ENCODE results near the gene AP3B1.
"Not testable (repeated sequence)": the region's sequence is repeated elsewhere in the genome, so short reads cannot be mapped to it uniquely, and the experiment has no call there.

Gene AP3B1

GRCh38 chr5:78065663-78066062, 228.8 kb downstream of the AP3B1 start:
- no peak for DNase-seq (ENCODE audit: low read depth in 2 of 2)

GRCh38 chr5:78064941-78065472, 229.5 kb downstream of the AP3B1 start:
- DNase-seq (ENCODE audit: low read depth in 2 of 2), result no peak

GRCh38 chr5:78063495-78063894, 231.0 kb downstream of the AP3B1 start:
- no peak for DNase-seq (ENCODE audit: low read depth in 2 of 2)

DNA sequence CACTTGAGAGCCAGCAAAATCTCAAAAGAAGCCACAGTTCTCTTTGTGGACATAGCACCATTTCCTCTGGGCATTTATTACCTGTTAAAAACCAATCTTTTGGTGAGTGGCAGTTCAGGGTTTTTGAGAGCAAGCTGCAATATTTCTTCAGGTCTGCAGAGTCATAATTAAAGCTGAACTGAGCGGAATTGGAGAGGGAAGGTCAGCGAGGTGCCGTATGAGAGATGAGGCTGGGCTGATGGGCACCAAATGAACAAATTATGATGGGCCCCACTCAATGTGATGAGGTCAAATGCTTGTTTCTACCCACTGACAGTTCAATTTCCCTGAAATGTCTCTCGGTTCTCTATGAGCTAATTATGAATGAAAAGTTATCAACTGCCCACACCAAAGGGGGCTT, 231.9 kb downstream of the AP3B1 start:
- DNase-seq (ENCODE audit: low read depth in 2 of 2), result no peak

DNA sequence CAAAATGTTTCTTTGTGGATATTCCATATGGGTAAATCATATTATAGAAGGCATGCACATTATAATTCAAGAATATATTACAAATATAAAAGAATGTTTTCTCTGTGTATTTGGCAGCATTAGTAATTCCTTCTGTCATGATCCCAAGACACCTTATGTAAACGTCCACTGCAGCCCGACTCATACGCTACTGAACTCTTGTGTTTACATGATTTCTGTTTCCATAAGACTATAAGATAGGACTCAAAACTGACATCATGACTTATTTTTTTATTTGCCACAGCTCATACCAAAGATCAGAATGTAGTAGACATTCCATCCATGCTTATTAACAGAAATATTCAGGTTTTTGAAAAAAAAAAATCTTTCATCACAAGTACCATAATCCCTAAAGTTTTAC, 234.1 kb downstream of the AP3B1 start:
- DNase-seq (ENCODE audit: low read depth in 2 of 2), result no peak

DNA sequence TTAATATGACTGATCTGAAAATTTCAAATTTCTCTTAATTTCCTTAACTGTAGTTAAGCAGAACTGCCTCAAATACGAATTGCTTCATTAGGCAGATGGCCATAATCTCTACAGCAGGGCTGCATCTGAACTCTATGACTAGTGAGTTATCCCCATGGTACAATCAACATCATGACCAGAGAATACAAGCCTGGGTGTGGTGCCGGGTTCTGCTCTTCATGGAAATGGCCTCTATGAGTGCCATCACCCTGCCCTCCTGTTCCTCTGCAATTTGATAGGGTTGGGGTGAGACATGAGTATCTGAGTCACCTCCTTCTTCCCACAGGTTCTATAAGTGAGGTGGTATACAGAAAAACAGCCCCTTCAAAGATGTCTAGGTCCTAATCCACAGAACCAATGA, 235.9 kb downstream of the AP3B1 start:
- no peak for DNase-seq (ENCODE audit: low read depth in 2 of 2)

DNA sequence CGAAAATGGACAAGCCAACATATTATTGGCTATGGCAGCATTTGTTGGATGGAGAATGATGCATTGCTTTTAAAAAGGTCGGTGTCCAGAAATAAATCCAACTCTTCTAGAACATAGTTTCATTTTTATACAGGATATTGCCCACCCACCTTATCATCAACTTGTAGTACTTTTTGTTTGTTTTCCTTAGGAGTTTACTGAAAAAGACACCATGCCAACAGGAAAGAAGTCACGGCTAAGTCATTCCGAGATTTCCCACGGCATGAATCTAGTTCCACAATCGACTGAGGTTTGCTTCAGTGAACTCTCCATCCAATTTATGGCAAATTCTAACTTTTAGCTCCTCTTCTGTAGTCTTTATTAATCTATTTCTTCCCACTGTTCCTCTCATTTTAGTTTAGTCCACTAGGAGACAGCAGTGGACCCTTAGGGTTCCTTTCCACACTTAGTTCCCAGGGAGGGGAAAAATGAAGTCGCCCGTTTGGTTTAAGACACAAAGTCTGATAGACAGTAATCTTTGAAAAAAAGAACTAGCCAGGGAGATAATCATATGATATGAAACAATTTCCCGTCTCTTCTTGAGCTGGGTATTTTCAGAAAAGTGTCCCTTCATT, 237.5 kb downstream of the AP3B1 start:
- DNase-seq (ENCODE audit: low read depth in 2 of 2), result no peak

DNA sequence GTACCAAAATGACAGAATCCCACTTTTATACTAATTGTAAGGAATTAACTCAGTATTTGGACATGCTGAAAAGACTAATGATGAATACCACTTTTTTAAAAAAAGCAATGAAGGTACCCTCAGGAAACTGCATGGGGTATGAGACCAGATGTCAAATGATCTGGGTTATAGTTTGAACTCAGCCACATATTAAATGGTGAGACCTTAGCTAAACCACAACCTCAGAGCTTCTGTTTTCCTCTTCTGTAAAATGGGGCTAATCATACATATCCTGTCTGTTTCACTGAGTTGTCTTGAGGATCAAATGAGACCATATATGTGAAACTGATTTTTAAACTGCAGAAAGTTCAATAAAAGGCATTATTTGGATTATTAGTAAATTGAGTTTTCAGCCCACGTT, 238.4 kb downstream of the AP3B1 start:
- DNase-seq (ENCODE audit: low read depth in 2 of 2), result no peak

DNA sequence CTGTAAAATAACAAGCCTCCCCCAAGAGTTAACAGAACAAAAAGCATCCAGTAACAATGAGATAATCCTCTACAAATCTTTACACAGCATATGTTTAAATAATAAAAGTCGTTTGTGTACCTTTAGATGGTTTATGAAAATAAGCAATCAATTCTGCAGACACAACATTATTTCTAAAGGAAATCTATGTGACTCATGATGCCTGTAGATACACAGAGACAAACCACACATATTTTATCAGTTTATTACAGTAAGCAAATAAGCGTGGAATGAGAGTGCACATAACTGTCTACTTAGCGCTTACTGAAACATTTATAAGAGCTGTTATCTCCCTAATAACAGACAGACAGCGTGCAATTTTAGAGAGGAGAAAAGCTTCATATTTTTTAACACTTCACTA, 243.6 kb downstream of the AP3B1 start:
- no peak for DNase-seq (ENCODE audit: low read depth in 2 of 2)

- not testable (repeated sequence) for DNase-seq (ENCODE audit: low read depth in 2 of 2)
Observed at GRCh38 chr5:78046823-78047222, 247.7 kb downstream of the AP3B1 start.

- no peak for DNase-seq (ENCODE audit: low read depth in 2 of 2)
Observed at GRCh38 chr5:78046006-78046405, 248.5 kb downstream of the AP3B1 start.

DNA sequence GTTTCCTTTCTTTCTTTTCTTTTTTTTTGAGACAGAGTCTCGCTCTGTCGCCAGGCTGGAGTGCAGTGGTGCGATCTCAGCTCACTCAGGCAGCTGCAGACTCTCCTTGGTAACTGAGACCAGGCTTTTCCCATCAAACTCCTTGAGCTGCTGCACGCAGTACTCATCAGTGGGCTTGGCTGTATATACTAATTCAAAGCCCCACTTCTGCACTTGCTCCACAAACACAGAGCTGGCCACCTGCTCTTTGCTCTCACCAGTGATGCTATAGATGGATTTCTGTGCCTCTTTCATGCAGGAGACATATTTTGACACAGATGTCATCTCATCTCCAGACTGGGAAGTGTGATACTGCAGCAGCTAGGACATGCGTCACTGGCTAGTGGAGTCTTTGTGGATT, 252.7 kb downstream of the AP3B1 start:
- DNase-seq (ENCODE audit: low read depth in 2 of 2), result no peak

- DNase-seq (ENCODE audit: low read depth in 2 of 2), result no peak
Observed at GRCh38 chr5:78025540-78025939, 269.0 kb downstream of the AP3B1 start.

- DNase-seq (ENCODE audit: low read depth in 2 of 2), result no peak
Observed at GRCh38 chr5:78019744-78020143, 274.8 kb downstream of the AP3B1 start.

DNA sequence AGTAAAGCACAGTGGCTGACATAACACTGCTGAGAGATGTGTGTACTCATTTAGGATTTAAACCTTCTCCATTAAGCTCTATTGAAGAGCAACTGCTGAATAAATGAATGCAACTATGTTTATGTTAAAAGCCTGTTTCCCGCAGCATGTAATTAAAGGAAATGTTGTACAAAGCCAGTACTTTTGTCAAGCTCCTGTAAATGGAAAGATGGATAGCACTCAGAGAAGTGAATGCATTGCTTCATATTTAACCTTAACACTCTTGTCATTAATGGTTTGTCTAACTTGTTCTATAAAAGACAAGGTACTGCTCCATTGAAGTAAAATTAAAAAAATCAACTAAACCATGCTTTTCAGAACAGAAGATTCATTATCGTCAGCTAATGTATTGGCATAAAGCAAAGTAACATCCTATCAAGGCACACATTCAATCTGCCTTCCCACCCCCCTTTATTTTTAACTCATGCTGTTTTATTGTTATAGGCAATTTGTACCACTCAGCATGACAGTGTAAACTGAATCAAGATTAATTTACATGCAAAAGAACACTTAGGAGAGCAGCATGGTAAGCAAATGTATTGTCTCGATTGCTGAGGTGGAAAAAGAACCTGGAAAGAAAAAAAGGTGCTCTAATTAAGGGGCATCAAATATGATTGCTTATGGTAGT, 277.5 kb downstream of the AP3B1 start:
- DNase-seq (ENCODE audit: low read depth in 2 of 2), result no peak

DNA sequence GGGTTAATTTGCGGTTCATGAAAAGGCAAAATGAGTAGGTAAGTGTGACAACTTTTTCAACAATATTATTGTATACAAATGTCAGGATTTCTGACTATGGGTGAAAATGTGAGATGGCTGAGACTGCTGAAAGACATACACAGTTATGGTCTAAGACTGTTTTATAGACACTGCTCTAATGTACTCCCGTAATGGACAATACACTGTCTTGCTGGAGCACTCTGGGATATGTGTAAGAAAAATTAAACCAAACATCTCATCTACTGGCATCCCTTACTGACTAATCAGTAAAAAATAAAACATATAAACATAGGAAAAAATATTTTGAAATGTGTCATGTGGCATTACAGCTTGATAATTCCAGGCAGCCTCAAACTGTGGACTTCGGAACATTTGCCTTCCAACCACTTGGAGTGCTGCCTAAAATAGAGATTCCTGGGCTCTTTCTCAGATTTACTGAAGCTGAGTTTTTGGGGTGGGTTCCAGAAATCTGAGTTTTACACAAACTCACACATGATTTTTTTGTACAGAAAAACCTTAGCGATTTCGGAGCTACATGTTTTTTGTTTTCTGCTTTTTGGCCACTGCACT, 284.5 kb downstream of the AP3B1 start:
- no peak for DNase-seq (ENCODE audit: low read depth in 2 of 2)

DNA sequence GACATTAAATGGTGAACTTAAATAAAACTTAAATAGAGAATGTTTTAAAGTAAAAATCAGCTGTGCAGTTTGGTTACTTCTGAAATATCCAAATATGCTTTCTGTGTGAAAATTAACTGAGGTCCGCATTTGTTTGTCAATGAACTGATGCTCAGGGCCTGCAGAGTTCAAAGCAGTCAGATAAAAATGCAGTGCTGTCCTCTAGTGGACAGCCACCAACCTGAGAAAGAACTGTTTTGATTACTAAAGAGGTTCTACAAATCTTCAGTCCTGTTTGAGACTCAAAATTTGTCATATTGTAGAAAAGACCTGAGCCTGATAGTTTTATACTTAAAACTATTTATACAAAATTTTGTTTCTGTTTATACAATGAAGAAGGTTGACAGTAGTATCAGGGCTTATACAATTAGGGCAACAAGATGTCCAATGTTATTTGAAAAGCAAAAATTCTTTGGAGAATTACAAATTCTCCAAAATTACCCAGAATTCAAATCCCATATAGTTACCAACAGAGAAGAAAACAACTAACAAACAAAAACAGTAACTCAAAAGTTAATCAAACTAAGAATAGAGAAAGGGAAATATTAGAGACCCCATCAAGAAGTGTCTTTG, 286.0 kb downstream of the AP3B1 start:
- no peak for DNase-seq (ENCODE audit: low read depth in 2 of 2)

DNA sequence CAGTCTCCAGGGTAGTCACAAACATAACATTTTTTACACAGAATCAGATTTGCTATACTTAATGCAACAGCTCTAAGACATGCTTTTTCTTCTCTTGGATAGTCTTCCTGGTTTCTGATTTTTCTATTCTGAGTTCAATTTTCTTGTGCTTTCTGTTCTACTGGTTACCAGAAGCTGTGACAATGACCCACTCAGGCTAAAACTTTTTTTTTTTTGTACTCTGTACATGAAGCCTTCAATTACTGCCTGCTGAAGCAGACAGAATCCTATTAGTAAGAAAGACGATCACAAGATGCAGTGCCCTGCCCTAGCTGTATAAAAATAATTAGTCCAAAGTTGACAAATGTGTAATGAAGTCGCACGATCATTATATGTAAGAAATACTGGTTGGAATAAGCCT, 287.3 kb downstream of the AP3B1 start:
- no peak for DNase-seq (ENCODE audit: low read depth in 2 of 2)

DNA sequence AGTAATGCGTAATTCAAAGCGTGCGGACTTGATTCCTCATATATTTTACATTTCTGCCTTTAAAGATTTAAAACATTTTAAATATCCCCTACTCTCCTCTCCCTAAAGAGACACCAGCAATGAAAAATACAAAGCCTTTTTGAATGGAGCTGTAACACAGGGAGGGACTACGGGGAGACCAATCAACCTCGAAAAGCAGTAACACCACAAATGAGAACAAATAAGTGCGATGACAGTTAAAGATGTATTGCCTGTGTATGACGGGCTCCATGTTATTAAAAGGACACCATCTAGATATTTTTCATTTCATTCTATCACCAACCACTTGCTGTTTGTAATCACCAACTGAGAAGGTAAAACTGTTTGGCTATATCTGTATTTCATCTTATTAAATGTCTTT, 288.0 kb downstream of the AP3B1 start:
- DNase-seq (ENCODE audit: low read depth in 2 of 2), result no peak

DNA sequence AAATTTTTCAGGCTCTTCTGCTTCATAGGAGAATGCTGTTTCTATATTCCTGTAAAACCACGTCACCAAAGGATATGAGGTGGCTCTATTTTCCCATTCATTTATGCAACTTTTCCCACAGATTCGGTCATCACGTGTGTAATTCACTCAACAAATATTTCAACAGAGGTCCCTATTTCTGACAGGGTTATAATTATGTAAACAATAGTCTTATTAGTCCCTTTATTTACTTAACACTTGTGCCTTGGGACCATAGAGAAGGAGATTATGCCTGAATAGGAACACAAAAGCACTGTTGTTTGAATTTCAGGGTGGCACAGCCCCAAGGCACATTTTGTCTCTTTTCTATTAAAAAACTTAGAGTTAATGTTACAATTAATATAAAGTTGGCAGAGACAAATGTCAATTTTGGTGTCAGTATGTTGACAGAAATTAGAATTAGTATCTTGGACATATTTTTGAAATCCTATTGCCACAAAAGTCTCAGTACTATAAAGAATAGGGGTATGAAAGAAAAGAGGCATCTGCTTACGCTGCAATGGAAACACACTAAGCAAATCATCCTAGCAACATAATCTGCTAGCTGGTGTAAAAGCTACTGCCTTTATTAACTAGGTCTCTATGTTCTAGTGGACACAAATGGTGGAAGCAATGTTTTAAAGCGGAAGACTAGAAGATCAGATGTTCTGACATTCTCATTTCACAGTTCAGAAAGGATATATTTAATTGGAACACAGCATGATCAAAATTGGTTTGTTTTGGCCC, 289.3 kb downstream of the AP3B1 start:
- no peak for DNase-seq (ENCODE audit: low read depth in 2 of 2)

DNA sequence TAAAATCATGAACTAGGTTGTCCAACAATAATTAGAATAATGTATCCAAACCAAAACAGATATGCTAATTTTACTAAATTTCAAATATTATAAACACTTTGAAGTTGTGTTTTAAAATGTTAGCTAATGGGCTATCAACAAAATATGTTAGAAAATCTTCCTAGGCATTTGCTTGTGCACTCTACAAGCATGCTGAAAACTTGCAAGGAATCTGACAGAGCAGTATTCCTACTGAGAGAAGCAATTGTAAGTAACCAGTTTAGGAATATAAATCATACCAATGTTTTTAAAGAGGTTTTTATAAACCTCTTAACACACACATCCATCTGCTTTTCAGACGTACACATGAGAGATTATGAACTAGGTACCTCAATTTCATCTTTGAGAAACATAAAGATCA, 289.9 kb downstream of the AP3B1 start:
- no peak for DNase-seq (ENCODE audit: low read depth in 2 of 2)

- DNase-seq (ENCODE audit: low read depth in 2 of 2), result no peak
Observed at GRCh38 chr5:78003919-78004318, 290.6 kb downstream of the AP3B1 start.
